Gastroesophageal sphincter (tissue), 3 donors: ENCODE results near the gene HOXC6.

ENCODE experiments used
- EP300 ChIP-seq: sonication (generic); formaldehyde crosslinking; IDR thresholded peaks from one replicate; pipeline ENCODE4 v1.6.1; 2017; ENCODE audit warnings: antibody characterized with exemption, mild to moderate bottlenecking
- POLR2A ChIP-seq, 2 donors: fragments of 450-650 bp; IDR thresholded peaks; one replicate each; pipeline ENCODE4 v1.6.1; 2017; ENCODE audit warnings: antibody characterized with exemption in 2 of 2, mild to moderate bottlenecking in 2 of 2, moderate library complexity in 1 of 2
- POLR2AphosphoS5 ChIP-seq: sonication (generic); formaldehyde crosslinking; IDR thresholded peaks from one replicate; pipeline ENCODE4 v1.6.1; 2017; ENCODE audit warnings: antibody characterized with exemption
- TF ChIP-seq, protein P1 (sequence below), 4 experiments: fragments of 200-600 bp in 2 of 4; fragments of 450-650 bp in 2 of 4; sonication (generic) in 1 of 4; IDR thresholded peaks; one replicate each; pipeline ENCODE4 v1.5.1; 2017 to 2019; ENCODE audit warnings: antibody characterized with exemption in 4 of 4, mild to moderate bottlenecking in 2 of 4, moderate library complexity in 2 of 4

DNA sequence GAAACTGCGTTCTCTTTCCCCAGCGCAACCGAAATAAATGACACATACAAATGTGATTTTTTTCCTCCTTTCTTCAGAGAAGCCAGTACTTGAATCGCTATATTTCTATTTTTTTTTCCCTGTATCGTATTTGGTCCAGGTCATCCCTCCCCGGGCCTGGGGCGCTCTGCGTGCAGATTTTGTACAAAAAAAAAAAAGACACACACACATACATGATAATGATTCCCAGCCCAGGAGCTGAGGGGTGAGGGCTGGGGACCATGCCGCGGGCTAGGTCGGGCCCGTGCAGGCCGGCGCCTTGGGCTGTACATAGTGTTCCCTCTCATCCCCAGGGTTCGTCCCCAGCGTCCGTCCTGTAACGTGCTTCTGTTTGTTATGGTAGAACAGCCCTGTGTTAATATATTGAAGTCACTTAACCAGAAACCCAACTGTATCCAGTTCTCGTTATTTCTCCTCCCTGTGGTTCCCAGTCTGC lies 25.3 kb upstream of the HOXC6 start:
- no peak for TF ChIP-seq POLR2A (IDR thresholded peaks at IDR 0.05)
- TF ChIP-seq, protein P1, sequence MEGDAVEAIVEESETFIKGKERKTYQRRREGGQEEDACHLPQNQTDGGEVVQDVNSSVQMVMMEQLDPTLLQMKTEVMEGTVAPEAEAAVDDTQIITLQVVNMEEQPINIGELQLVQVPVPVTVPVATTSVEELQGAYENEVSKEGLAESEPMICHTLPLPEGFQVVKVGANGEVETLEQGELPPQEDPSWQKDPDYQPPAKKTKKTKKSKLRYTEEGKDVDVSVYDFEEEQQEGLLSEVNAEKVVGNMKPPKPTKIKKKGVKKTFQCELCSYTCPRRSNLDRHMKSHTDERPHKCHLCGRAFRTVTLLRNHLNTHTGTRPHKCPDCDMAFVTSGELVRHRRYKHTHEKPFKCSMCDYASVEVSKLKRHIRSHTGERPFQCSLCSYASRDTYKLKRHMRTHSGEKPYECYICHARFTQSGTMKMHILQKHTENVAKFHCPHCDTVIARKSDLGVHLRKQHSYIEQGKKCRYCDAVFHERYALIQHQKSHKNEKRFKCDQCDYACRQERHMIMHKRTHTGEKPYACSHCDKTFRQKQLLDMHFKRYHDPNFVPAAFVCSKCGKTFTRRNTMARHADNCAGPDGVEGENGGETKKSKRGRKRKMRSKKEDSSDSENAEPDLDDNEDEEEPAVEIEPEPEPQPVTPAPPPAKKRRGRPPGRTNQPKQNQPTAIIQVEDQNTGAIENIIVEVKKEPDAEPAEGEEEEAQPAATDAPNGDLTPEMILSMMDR (IDR thresholded peaks at IDR 0.05) = no peak
- TF ChIP-seq EP300 = no peak
- no peak for TF ChIP-seq POLR2AphosphoS5
